A549 (cell line): Measurements from ENCODE around the gene IFITM2. TPM values are rescaled to one million over a fixed set of nuclear protein-coding genes. Genes with fewer than 3 reads are reported as not detected.
A peak's percentile ranks its signal among the peaks of the same experiment; 100 is the strongest.
"Not testable (repeated sequence)": the region's sequence is repeated elsewhere in the genome, so short reads cannot be mapped to it uniquely, and the experiment has no call there.

Experiments
- ATAC-seq, 2 experiments: fragments of 200-7000 bp in 1 of 2; fragments of >200 bp in 1 of 2; cut with Nextera tagmentation in 1 of 2; cut with Tn5 transposase in 1 of 2; 3 replicates each; pipeline versions ENCODE4 v1.8.0 to v1.9.1; 2018 to 2020; ENCODE audit warnings: mild to moderate bottlenecking in 1 of 2, moderate library complexity in 1 of 2
- CTCF ChIA-PET: fragments of 300-600 bp; sonication (Branson Sonifier 250); formaldehyde crosslinking; extraction: SDS; loops from one replicate; lab custom pipeline; 2021; ENCODE audit warnings: antibody characterized with exemption, inconsistent platforms; lab: Yijun Ruan, JAX
- POLR2A ChIA-PET: fragments of 350-600 bp; formaldehyde crosslinking; extraction: SDS; loops from one replicate; lab custom pipeline; 2021; ENCODE audit warnings: antibody characterized with exemption, inconsistent platforms; lab: Yijun Ruan, JAX
- DNase-seq, 2 experiments: peaks; one replicate each; pipeline versions ENCODE4 v3.0.0 to v3.0.0-alpha.2; 2011 to 2016; ENCODE audit warnings: low read depth in 1 of 2, low spot score in 1 of 2
- FAIRE-seq: peaks from 2 replicates; lab custom pipeline; 2011; peaks lifted over from hg19 to GRCh38; lab: Jason Lieb, UNC
- H3K27ac ChIP-seq, 2 experiments: fragments of >200 bp; sonication (Bioruptor Twin); formaldehyde crosslinking; 3 replicates each; pipeline ENCODE4 v1.5.1; 2016 to 2017
- H3K4me1 ChIP-seq: fragments of >200 bp; sonication (Bioruptor Twin); formaldehyde crosslinking; 3 replicates; pipeline ENCODE4 v1.6.1; 2016
- H3K4me2 ChIP-seq: fragments of >200 bp; sonication (Bioruptor Twin); formaldehyde crosslinking; 3 replicates; pipeline ENCODE4 v1.6.1; 2016
- H3K4me3 ChIP-seq: fragments of >200 bp; sonication (Bioruptor Twin); formaldehyde crosslinking; 3 replicates; pipeline ENCODE4 v1.5.1; 2016
- H3K9me3 ChIP-seq: fragments of >200 bp; sonication (Bioruptor Twin); formaldehyde crosslinking; 3 replicates; pipeline ENCODE4 v1.6.1; 2016
- CBX2 ChIP-seq: fragments of 200-600 bp; sonication (generic); IDR thresholded peaks from 2 replicates; pipeline ENCODE4 v1.6.1; 2016; ENCODE audit warnings: low read depth, mild to moderate bottlenecking, borderline replicate concordance
- CBX8 ChIP-seq: fragments of 200-600 bp; sonication (generic); IDR thresholded peaks from 2 replicates; pipeline ENCODE4 v1.6.1; 2016
- CHD2 ChIP-seq: fragments of 150-350 bp; IDR thresholded peaks from 2 replicates; pipeline ENCODE4 v1.6.1; 2014; ENCODE audit warnings: low read length; ENCODE audit not compliant: partially characterized antibody
- EHF ChIP-seq: fragments of 250-450 bp; sonication (Bioruptor Pico); IDR thresholded peaks from 2 replicates; pipeline ENCODE4 v1.5.0; 2020; ENCODE audit warnings: mild to moderate bottlenecking
- EHMT2 ChIP-seq: fragments of 200-600 bp; sonication (generic); IDR thresholded peaks from 2 replicates; pipeline ENCODE4 v1.6.1; 2016; ENCODE audit warnings: antibody characterized with exemption, low read depth, mild to moderate bottlenecking, moderate library complexity
- ESRRA ChIP-seq: fragments of 150-350 bp; IDR thresholded peaks from 2 replicates; pipeline ENCODE4 v1.6.1; 2014; ENCODE audit warnings: mild to moderate bottlenecking, low read length, borderline replicate concordance
- FOXS1 ChIP-seq: fragments of 250-450 bp; sonication (Bioruptor Pico); IDR thresholded peaks from 2 replicates; pipeline ENCODE4 v1.5.0; 2020; ENCODE audit warnings: mild to moderate bottlenecking, moderate library complexity
- HOXB13 ChIP-seq: fragments of 250-450 bp; sonication (Bioruptor Pico); IDR thresholded peaks from 2 replicates; pipeline ENCODE4 v1.5.0; 2020; ENCODE audit warnings: low read depth, mild to moderate bottlenecking, moderate library complexity
- KDM5A ChIP-seq: fragments of 200-600 bp; sonication (generic); IDR thresholded peaks from 2 replicates; pipeline ENCODE4 v1.6.1; 2016; ENCODE audit warnings: antibody characterized with exemption, mild to moderate bottlenecking
- MYC ChIP-seq: IDR thresholded peaks from 2 replicates; pipeline ENCODE4 v1.6.1; 2012; ENCODE audit warnings: mild to moderate bottlenecking, inconsistent platforms, low read length, improper control_type of control experiment, borderline replicate concordance
- POLR2AphosphoS2 ChIP-seq: conservative IDR thresholded peaks from 2 replicates; pipeline ENCODE4 v1.6.1; 2012; ENCODE audit warnings: low read length, improper control_type of control experiment, inconsistent platforms
- RAD21 ChIP-seq, 2 experiments: fragments of >200 bp in 1 of 2; sonication (Bioruptor Twin) in 1 of 2; formaldehyde crosslinking in 1 of 2; IDR thresholded peaks in 1 of 2; conservative IDR thresholded peaks in 1 of 2; 2 replicates in 1 of 2; 3 replicates in 1 of 2; pipeline ENCODE4 v1.6.1; 2012 to 2018; ENCODE audit warnings: inconsistent platforms in 1 of 2
- RCOR1 ChIP-seq: fragments of 150-350 bp; IDR thresholded peaks from 2 replicates; pipeline ENCODE4 v1.6.1; 2014; ENCODE audit warnings: antibody characterized with exemption, low read length, low read depth
- SMC3 ChIP-seq: fragments of >200 bp; sonication (Bioruptor Twin); formaldehyde crosslinking; IDR thresholded peaks from 3 replicates; pipeline ENCODE4 v1.6.1; 2018; ENCODE audit warnings: inconsistent platforms
- ZFP36 ChIP-seq: fragments of 450-650 bp; IDR thresholded peaks from 2 replicates; pipeline ENCODE4 v1.6.1; 2014; ENCODE audit warnings: borderline replicate concordance; ENCODE audit not compliant: partially characterized antibody
- ZSCAN20 ChIP-seq: fragments of 250-450 bp; sonication (Bioruptor Pico); IDR thresholded peaks from 2 replicates; pipeline ENCODE4 v1.8.0; 2022; ENCODE audit warnings: mild to moderate bottlenecking, moderate library complexity
- WGBS: methylation state at CpG from one replicate; pipeline ENCODE4 v1.1.6; 2017; ENCODE audit errors: missing lambda C conversion rate; 5-methylcytosine and 5-hydroxymethylcytosine counted together
- polyA minus RNA-seq: library from RNA; depleted of rRNA, polyadenylated mRNA; stranded (reverse); fragments of >200 nt; gene quantifications from 2 replicates; pipeline ENCODE4 v1.2.3, GENCODE V29; 2011; rRNA and poly(A)+ RNA removed
- polyA plus RNA-seq, 4 experiments: library from polyadenylated mRNA; depleted of rRNA in 3 of 4; stranded (reverse); fragments of >200 nt; fragmentation: RNase III in 1 of 4; extraction: RNeasy Plus Mini Kit Qiagen cat#74134 plus additional on column Dnase treatment in 1 of 4; gene quantifications; 2 replicates in 3 of 4; 3 replicates in 1 of 4; pipeline ENCODE4 v1.2.3, GENCODE V29; 2011 to 2017
- TF ChIP-seq, protein P1 (sequence below): IDR thresholded peaks from 2 replicates; pipeline ENCODE4 v1.6.1; 2012

IFITM2 gene
- 36.4 and 61.3 TPM in 2 replicates for polyA plus RNA-seq (2011; rRNA removed)
- polyA plus RNA-seq (2012; cell fraction: cytosol; rRNA removed), result 59.6 and 59.7 TPM in 2 replicates
- 36.2 and 38.3 TPM in 2 replicates for polyA plus RNA-seq (2012; cell fraction: nucleus; rRNA removed)
- 38.8 to 52.7 TPM (median 43.6 TPM) in 3 replicates for polyA plus RNA-seq (2017; fragmentation: RNase III; extraction: RNeasy Plus Mini Kit Qiagen cat#74134 plus additional on column Dnase treatment)
- 41.3 and 60.9 TPM in 2 replicates for polyA minus RNA-seq

DNA sequence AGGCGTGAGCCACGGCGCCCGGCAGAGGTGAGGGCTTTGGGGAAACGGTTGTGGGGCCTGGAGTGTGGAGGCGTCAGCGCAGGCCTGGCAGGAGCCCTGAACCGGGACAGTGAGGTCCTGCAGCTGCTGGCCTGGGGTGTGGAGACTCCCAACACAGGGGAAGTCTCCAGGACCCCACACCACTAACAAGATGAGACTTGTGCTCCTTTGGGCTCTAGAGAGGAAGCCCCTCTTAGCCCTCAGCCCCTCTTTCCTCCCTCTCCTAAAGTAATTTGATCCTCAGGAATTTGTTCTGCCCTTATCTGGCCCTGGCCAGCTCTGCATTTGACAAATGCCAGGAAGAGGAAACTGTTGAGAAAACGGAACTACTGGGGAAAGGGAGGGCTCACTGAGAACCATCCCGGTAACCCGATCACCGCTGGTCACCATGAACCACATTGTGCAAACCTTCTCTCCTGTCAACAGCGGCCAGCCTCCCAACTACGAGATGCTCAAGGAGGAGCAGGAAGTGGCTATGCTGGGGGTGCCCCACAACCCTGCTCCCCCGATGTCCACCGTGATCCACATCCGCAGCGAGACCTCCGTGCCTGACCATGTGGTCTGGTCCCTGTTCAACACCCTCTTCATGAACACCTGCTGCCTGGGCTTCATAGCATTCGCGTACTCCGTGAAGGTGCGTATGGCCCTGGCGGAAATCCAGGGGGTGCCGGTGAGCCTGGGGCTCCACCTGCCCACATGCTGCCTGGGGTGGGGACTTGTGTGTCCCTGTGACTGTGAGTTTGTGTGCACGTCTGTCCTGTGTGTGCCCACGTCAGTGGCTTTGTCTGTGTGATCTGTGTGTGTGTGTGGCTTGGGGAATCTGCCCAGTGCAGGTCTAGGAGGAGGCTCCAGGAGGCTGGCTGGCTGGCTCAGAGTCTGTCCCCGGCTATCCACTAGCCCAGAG, at the start of gene IFITM2:
TSS of gene IFITM2 (plus strand) at position 51 of the 943 bp plus-strand sequence. CDS start at position 428, 377 bp downstream.
- DNase-seq, result peak in 1 of 2 experiments; percentile 60
- FAIRE-seq, H3K9me3 ChIP-seq: not testable (repeated sequence)
- Histone ChIP-seq H3K27ac (peak within 1 kb of the TSS; percentile 69 to 70), H3K4me1 (peaks cover 22% of the 10 kb centered on the region; the same call in 2 of the 3 replicates), H3K4me3 (peak within 1 kb of the TSS; percentile 44), H3K4me2 (peak within 1 kb of the TSS; percentile 89)
- peak; percentile 49 to 55; a peak in 4 of 6 replicates for ATAC-seq
- POLR2A ChIA-PET, result interaction anchor here (1.0 kb wide), 1 partner anchor 47 kb away, joined by 5 read pairs; no protein-coding TSS in a partner anchor
- 54% methylated on average over 20 of the region's 28 CpGs for whole genome bisulfite sequencing
- CTCF ChIA-PET, result interaction anchor here (0.6 to 5.7 kb wide), 5 partner anchors 9 to 58 kb away, joined by 3 to 49 read pairs (median 33); partner anchors contain the start of gene PGGHG

- CTCF ChIA-PET, result interaction anchor here (1.3 to 7.2 kb wide), 3 partner anchors 8 to 19 kb away, joined by 3 to 40 read pairs (median 4); partner anchors contain the start of gene NLRP6
- H3K27ac ChIP-seq, result no peak overlapping the region
- POLR2A ChIA-PET, result no interaction called here
- TF ChIP-seq ESRRA, result no peak
- TF ChIP-seq MYC, result no peak
- no peak for ATAC-seq
- no peaks in the 10 kb centered on the region for H3K9me3 ChIP-seq
- no peak overlapping the region for H3K4me2 ChIP-seq
- FAIRE-seq, result no peak
- WGBS, result 66% methylated on average over 10 of the region's 10 CpGs
- no peaks in the 10 kb centered on the region for H3K4me1 ChIP-seq
- H3K4me3 ChIP-seq, result no peak overlapping the region
- no peak for DNase-seq
These were observed 48.2 kb upstream of the IFITM2 start for GRCh38 chr11:259413-259812.

GRCh38 chr11:261624-262023, 46.0 kb upstream of the IFITM2 start:
- WGBS, result 74% methylated on average over 4 of the region's 4 CpGs
- DNase-seq, result no peak
- no peak for ATAC-seq
- no peak overlapping the region for H3K27ac ChIP-seq
- no peak for TF ChIP-seq FOXS1 (CRISPR knock-in tag)
- TF ChIP-seq MYC, result no peak
- no peak for TF ChIP-seq ZFP36
- TF ChIP-seq POLR2AphosphoS2, result no peak
- no peak for TF ChIP-seq EHMT2
- TF ChIP-seq HOXB13 (CRISPR knock-in tag), result no peak
- TF ChIP-seq EHF (CRISPR knock-in tag), result no peak
- TF ChIP-seq, all 56 proteins: peak for 0
- H3K9me3 ChIP-seq, result peaks cover 8% of the 10 kb centered on the region; the same call in 2 of the 3 replicates
- H3K4me1 ChIP-seq, result no peaks in the 10 kb centered on the region
- H3K4me2 ChIP-seq, result no peak overlapping the region
- ChIA-PET POLR2A (no interaction called here), CTCF (interaction anchor here (7.2 kb wide), 1 partner anchor 11 kb away, joined by 40 read pairs; no protein-coding TSS in a partner anchor)
- H3K4me3 ChIP-seq, result no peak overlapping the region
- FAIRE-seq, result no peak

DNA sequence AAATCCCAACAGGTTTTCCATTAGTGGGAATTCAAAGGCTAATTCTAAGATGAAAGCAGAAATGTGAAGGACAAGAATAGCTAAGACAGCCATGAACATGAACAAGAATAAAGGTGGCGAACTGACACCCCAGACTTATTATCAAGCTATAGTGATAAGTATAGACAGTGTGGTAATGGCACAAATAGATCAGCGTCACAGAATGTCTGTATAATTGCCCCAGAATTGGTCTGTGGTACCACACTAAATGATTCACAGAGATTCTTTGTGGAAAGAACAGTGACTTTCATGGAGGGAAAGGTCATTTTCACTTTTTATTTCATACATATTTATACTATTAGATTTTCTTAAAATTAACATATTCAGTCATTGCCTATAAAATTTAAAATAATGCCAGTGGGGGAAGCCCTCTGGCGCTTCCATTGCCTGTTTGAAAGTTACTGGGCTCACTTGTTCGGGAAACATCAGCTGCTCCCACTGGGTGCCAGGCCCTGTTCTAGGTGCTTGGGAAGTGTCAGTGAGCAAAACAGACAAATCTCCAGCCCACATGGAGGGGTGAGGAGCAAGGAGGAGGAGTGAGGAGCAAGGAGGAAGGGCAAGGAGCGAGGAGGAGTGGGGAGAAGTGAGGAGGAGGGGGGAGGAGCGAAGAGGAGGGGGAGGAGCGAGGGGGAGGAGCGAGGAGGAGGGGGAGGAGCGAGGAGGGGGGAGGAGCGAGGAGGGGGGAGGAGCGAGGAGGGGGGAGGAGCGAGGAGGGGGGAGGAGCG, 40.8 kb upstream of the IFITM2 start:
- peak overlapping the region; percentile 24; the same call in 2 of the 3 replicates for H3K4me3 ChIP-seq
- ATAC-seq (no peak; a peak in 1 of 6 replicates), DNase-seq (peak in 1 of 2 experiments; percentile 48), FAIRE-seq (no peak)
- WGBS, result 70% methylated on average over 6 of the region's 13 CpGs
- H3K9me3 ChIP-seq, result peaks cover 8% of the 10 kb centered on the region; the same call in 2 of the 3 replicates
- H3K4me1 ChIP-seq, result peaks cover 7% of the 10 kb centered on the region
- H3K27ac ChIP-seq, result peak overlapping the region in 1 of 2 experiments; percentile 52; a peak in 2 of 6 replicates
- TF ChIP-seq MYC, result no peak
- no peak for TF ChIP-seq KDM5A
- TF ChIP-seq SMC3, result no peak
- TF ChIP-seq RAD21 (conservative IDR thresholded peaks at IDR 0.05 in 1 of 2, IDR thresholded peaks at IDR 0.05 in 1 of 2), result no peak
- TF ChIP-seq CBX8, result no peak
- no peak for TF ChIP-seq CBX2
- TF ChIP-seq, protein P1, sequence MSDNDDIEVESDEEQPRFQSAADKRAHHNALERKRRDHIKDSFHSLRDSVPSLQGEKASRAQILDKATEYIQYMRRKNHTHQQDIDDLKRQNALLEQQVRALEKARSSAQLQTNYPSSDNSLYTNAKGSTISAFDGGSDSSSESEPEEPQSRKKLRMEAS, result no peak
- TF ChIP-seq RCOR1, result no peak
- TF ChIP-seq ZSCAN20 (CRISPR knock-in tag), result no peak
- no peak for TF ChIP-seq EHMT2
- TF ChIP-seq CHD2, result no peak
- peak overlapping the region; percentile 38; the same call in 2 of the 3 replicates for H3K4me2 ChIP-seq
- ChIA-PET POLR2A (interaction anchor here (1.2 kb wide), 1 partner anchor 60 kb away, joined by 3 read pairs; the partner anchor contains the start of genes BET1L and RIC8A), CTCF (interaction anchor here (1.3 to 1.4 kb wide), 2 partner anchors 13 to 17 kb away, joined by 3 to 5 read pairs; no protein-coding TSS in a partner anchor)
